ENCODE data around the gene FBXO11. TPM values are rescaled to one million over a fixed set of nuclear protein-coding genes. Genes with fewer than 3 reads are reported as not detected.

FBXO11 gene
- total RNA-seq, 1 donor from 2014 or later, result 40.3 TPM

GRCh38 chr2:47808614-47809013 is 97.7 kb downstream of the FBXO11 start:
- no peak overlapping the region for H3K4me3 ChIP-seq (ENCODE audit: low read depth, low read length)
- TF ChIP-seq CTCF (IDR thresholded peaks at IDR 0.05; ENCODE audit: insufficient read depth, low read length, poor library complexity, severe bottlenecking), result no peak
- no peak for DNase-seq (ENCODE audit: low read depth)
- no peaks in the 10 kb centered on the region for H3K27me3 ChIP-seq (ENCODE audit: control insufficient read depth, insufficient read depth, low read length)
- H3K36me3 ChIP-seq (ENCODE audit: control insufficient read depth, insufficient read depth, low read length), result peaks cover 4% of the 10 kb centered on the region

GRCh38 chr2:47805850-47806249 is 100.4 kb downstream of the FBXO11 start:
- peaks cover 5% of the 10 kb centered on the region for H3K36me3 ChIP-seq (ENCODE audit: control insufficient read depth, insufficient read depth, low read length)
- TF ChIP-seq CTCF (IDR thresholded peaks at IDR 0.05; ENCODE audit: insufficient read depth, low read length, poor library complexity, severe bottlenecking), result no peak
- H3K27me3 ChIP-seq (ENCODE audit: control insufficient read depth, insufficient read depth, low read length), result no peaks in the 10 kb centered on the region
- no peak overlapping the region for H3K4me3 ChIP-seq (ENCODE audit: low read depth, low read length)
- no peak for DNase-seq (ENCODE audit: low read depth)

GRCh38 chr2:47803770-47804169 is 102.5 kb downstream of the FBXO11 start:
- H3K36me3 ChIP-seq (ENCODE audit: control insufficient read depth, insufficient read depth, low read length), result peaks cover 6% of the 10 kb centered on the region
- H3K4me3 ChIP-seq (ENCODE audit: low read depth, low read length), result no peak overlapping the region
- no peaks in the 10 kb centered on the region for H3K27me3 ChIP-seq (ENCODE audit: control insufficient read depth, insufficient read depth, low read length)
- no peak for DNase-seq (ENCODE audit: low read depth)
- TF ChIP-seq CTCF (IDR thresholded peaks at IDR 0.05; ENCODE audit: insufficient read depth, low read length, poor library complexity, severe bottlenecking), result no peak

GRCh38 chr2:47803363-47803762 is 102.9 kb downstream of the FBXO11 start:
- H3K27me3 ChIP-seq (ENCODE audit: control insufficient read depth, insufficient read depth, low read length), result no peaks in the 10 kb centered on the region
- peaks cover 8% of the 10 kb centered on the region for H3K36me3 ChIP-seq (ENCODE audit: control insufficient read depth, insufficient read depth, low read length)
- no peak for DNase-seq (ENCODE audit: low read depth)
- no peak overlapping the region for H3K4me3 ChIP-seq (ENCODE audit: low read depth, low read length)
- TF ChIP-seq CTCF (IDR thresholded peaks at IDR 0.05; ENCODE audit: insufficient read depth, low read length, poor library complexity, severe bottlenecking), result no peak

GRCh38 chr2:47801118-47801517 is 105.2 kb downstream of the FBXO11 start:
- no peak overlapping the region for H3K4me3 ChIP-seq (ENCODE audit: low read depth, low read length)
- H3K27me3 ChIP-seq (ENCODE audit: control insufficient read depth, insufficient read depth, low read length), result no peaks in the 10 kb centered on the region
- no peak for DNase-seq (ENCODE audit: low read depth)
- no peak for TF ChIP-seq CTCF (IDR thresholded peaks at IDR 0.05; ENCODE audit: insufficient read depth, low read length, poor library complexity, severe bottlenecking)
- H3K36me3 ChIP-seq (ENCODE audit: control insufficient read depth, insufficient read depth, low read length), result peaks cover 7% of the 10 kb centered on the region

- no peak for TF ChIP-seq CTCF (IDR thresholded peaks at IDR 0.05; ENCODE audit: insufficient read depth, low read length, poor library complexity, severe bottlenecking)
- Histone ChIP-seq H3K36me3 (ENCODE audit: control insufficient read depth, insufficient read depth, low read length) (peaks cover 4% of the 10 kb centered on the region), H3K4me3 (ENCODE audit: low read depth, low read length) (no peak overlapping the region), H3K27me3 (ENCODE audit: control insufficient read depth, insufficient read depth, low read length) (no peaks in the 10 kb centered on the region)
- no peak for DNase-seq (ENCODE audit: low read depth)
Measured at GRCh38 chr2:47799031-47799609, 107.2 kb downstream of the FBXO11 start.

Measured in kidney epithelial cell (primary cell).